Right forelimb (tissue), 1 donor: ENCODE data around the gene RNF123.
"Not testable (repeated sequence)": the region's sequence is repeated elsewhere in the genome, so short reads cannot be mapped to it uniquely, and the experiment has no call there.

Experiments
- DNase-seq: peaks from one replicate; pipeline ENCODE4 v3.0.0-alpha.2; 2018

Gene RNF123

DNA sequence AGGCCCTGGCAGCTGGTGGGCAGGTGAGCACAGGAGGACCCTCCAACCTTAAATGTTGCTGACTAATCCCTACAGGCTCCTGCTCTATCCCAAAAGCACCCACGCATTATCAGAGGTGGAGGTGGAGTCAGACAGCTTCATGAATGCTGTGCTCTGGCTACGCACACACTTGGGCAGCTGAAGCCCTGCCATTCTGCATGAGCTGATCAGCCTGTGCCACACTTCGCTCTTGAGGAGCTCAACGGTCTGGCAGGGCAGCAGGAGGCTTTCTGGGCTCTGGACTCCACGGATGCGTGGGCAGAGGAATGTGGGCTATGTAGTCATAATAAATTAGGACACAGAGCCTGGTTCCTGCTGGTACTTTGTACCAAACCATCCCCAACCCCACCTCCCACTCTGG, 6.2 kb upstream of the RNF123 start:
- no peak for DNase-seq

DNA sequence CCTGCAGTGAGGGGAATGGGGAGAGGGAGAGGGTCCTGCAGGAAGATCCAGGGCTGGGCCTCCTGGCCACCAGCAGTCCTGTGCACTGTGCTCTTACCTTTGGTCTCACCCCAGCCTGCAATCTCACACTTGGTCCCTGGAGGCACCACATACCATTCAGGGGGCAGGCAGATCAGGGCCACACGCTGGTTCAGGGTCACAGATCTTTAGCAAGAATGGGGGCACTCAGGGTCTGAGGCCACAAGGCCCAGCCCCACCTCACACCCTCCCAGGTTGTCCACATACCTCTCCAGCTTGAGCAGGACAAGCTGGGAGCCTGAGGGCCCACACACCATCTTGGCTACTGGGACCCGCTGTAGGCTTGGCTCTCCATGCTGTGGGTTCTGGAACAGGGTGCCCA, 4.9 kb upstream of the RNF123 start:
- DNase-seq, result not testable (repeated sequence)

GRCh38 chr3:49685103-49685502, 4.3 kb upstream of the RNF123 start:
- not testable (repeated sequence) for DNase-seq

DNA sequence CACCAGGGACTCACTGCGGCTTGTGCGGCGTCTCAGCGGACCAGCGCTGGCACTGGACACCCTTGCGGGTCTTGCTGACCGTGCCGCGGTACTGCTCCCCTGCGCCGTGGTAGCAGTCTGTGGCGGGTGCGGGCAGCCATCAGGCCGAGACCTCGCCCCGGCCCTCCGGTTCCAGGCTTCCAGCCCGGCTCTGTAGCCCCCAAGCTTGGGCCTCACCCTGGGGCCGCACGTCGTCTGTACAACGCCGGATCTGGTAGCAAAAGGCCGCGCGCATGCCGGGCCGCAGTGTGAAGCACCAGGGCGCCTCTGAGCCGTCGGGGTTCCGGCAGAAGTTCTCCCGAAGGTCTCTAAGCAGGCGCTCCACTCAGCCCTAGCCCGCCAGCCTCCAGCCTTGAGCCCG, 3.5 kb upstream of the RNF123 start:
- not testable (repeated sequence) for DNase-seq

DNA sequence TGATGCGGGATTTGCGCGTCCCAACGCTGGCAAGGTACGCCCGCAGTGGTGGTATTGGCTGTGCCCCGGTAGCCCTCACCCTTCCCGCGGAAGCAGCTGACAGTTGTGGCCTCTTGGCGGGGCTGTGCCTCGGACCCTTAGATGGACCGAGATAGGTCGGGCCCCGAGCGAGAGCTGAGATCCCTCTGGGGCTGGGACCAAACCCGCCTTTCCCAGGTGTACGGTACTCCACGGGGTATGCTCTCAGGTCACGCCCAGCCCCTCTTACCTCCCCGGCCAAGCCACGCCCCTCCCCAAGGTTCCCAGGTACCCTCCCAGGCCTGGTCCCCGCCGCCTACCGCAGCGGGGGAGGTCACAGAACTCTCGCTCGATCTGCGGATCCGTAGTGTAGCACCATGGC, 3.0 kb upstream of the RNF123 start:
- DNase-seq, result not testable (repeated sequence)

DNA sequence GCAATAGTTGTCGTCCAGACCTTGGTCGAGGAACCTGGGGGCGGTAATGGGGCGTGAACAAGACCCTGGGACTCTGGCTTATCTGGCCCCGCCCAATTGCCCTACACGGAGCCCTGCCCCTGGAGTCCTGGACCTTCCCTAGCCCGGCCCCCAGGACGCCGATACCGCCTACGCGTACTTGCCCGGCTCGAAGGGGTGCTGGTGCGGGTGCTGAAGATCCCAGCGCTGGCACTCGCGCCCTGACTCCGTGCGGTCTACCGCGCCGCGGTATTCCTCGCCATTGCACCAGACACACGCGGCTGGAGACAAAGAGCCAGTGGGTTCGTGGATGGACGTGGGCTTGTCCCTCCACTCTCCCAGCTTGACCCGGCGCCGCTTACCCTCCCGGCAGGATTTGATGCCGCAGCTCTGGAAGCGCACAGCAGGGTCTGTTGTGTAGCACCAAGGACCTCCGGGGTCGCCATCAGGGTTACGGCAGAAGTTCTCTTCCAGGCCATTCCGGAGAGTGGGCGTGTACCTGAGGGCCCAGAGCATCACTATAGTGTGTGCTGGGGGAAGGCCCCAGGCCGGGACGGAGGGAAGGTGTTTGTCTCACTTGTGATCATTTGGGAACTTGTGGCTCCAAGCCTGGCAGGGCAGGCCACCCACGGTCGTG, 2.5 kb upstream of the RNF123 start:
- DNase-seq, result not testable (repeated sequence)

- not testable (repeated sequence) for DNase-seq
Measured at GRCh38 chr3:49687424-49687795, 1.9 kb upstream of the RNF123 start.

DNA sequence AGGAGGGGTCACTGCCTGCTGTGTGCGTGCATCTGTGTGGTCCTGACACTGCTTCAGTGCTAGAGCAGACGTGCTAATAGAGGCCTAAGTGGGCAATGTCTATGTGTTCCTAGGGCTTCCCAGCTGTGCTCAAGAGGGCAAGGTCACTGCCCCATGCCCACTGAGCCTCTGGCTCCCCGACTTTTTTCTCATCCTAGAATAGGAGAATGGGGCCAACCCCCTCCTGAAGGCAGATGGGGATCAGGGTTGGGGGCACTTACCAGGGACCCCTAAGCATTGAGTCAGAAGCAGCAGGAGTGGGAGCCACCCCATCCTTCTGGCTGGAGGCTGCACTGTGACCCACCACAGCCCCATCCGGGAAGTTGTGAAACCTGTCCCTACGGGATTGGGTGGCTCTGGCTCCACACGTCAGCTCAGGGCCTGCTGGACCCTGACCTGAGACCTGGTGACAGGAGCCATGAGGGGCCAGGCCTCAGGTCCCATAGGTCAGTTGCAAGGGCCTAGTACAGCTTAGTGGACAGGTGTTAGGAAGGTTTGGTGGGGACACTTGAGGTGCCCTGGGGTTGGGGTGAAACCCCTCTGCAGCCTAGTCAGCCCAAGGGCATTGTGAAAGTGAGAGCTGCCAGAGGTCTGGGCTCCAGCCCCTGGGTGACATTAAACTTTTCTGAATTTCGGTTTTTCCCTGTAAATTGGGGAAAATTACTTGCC, 865 bp upstream of the RNF123 start:
- not testable (repeated sequence) for DNase-seq

DNA sequence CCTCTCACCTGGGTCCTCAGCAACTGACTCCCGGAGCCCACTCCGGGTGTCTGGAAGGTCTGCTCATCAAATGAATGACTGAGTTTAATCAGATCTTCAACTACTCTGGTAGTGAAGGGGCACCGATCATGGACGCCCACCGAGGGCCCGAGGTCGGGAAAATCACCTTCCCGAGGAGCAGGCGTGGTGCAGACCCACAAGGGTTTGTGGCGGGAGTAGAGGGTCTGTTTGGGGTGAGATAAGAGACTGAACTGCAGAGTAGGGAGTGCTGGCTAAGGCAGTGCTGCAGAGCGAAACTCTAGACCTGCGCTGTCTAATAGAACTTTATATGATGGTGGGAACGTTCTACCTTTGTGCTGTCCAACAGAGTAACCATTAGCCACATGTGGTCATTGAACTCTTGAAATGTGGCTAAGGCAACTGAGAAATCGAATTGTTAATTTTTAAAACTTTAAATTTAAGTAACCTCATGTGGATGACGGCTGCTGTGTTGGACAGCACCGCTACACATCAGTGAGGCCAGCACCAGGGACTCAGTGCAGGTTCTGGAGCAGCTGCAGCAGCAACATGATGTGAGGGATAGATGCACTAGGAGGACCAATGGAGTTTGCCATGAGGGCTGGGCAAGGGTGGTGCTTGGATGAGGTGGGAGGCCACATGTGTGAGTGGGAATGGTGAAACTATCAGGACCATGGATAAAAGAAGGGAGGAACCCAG, 709 bp downstream of the RNF123 start:
- not testable (repeated sequence) for DNase-seq

GRCh38 chr3:49690856-49691255, 1.5 kb downstream of the RNF123 start:
- DNase-seq, result not testable (repeated sequence)

GRCh38 chr3:49691481-49691880, 2.1 kb downstream of the RNF123 start:
- DNase-seq, result not testable (repeated sequence)

DNA sequence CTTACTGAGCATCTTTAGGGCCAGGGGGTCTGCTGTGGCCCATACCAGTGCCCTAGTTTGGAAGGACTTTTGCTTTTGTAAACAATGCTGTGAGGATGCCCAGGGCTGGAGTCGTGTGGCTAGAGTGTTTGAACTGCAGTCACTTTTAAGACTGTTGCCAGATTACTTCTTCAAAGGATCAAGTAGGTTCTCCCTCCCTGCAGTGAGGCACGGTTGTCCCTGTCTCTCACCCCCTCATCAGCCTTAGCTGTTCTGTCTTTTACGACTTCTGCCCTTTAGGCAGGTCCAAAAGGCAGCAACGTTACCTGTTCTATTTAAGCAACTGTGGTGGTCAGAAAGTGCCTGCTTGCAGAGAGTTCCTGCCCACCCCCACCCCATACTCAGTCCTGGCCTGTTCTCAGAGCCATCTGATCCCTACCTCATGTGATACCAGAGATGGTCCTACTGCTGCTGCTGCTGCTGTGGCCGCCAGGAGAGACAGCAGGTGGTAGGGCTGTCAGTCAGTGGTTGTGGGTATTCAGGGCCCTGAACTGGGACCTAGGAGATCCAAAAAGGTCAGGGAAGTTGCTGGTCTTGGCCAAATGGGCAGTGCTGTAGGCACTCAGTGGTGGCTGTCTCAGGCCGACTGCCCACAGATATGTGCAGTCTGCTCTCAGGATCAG, 5.2 kb downstream of the RNF123 start:
- DNase-seq, result not testable (repeated sequence)

DNA sequence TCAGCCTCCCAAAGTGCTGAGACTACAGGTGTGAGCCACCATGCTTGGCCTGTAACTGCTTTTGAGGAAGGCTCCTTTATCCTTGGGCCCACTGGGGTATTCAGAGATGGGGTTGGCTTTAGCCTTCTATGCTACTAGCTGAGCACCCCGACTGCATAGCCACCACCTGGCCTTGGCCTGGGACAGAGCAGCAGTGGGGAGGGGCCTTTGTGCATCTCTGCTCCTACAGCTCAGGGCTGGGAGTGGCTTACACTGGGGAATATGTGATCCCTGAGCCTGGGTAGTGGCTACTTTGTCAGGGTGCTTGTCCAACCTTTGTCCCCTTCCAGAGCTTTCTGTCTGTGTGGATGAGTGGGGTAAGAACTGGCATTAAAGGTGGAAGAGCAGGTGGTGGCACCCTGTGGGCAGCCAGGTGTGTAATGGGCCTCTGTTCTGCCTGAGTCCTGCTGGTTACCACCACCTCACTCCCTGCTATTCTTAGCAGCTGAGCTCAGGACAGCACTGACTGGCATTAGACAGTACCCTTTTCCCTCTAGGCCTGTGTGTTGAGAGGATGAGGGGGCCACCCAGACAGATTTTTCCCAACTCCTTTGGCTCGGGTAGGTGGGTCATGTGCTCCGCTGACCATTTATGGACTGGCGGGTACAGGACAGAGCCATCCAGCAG, 6.1 kb downstream of the RNF123 start:
- not testable (repeated sequence) for DNase-seq

DNA sequence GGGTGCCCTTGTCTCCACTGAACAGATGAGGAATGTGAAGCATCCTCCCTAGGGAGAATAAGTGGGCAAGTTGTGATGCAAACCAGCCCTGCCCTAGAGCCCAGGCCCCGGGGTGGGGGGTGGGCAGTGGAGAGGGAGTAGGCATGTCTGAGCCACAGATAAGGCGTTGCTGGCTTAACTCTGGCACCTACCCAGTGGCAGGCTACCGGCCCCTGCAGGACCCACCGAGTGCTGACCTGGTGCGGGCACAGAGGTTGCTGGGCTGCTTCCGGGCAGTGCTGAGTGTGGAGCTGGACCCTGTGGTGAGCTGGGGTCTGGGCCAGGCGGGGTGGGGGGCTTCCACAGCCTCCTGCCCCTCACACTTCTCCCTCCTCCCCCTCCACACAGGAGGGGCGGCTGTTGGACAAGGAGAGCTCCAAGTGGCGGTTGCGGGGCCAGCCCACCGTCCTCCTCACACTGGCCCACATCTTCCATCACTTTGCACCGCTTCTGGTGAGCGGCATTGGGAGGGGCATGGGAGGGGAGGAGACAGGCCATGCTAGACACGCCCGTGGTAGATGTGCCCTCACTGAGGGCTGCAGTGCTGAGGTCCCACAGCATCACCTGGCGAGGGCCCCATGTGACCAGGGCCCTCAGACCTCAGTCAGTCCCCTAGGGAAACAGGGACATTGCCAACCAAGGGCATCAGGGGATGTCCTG, 10.1 kb downstream of the RNF123 start:
- no peak for DNase-seq

GRCh38 chr3:49700014-49700413, 10.7 kb downstream of the RNF123 start:
- DNase-seq, result no peak

- no peak for DNase-seq
Measured at GRCh38 chr3:49700453-49701128, 11.2 kb downstream of the RNF123 start.

DNA sequence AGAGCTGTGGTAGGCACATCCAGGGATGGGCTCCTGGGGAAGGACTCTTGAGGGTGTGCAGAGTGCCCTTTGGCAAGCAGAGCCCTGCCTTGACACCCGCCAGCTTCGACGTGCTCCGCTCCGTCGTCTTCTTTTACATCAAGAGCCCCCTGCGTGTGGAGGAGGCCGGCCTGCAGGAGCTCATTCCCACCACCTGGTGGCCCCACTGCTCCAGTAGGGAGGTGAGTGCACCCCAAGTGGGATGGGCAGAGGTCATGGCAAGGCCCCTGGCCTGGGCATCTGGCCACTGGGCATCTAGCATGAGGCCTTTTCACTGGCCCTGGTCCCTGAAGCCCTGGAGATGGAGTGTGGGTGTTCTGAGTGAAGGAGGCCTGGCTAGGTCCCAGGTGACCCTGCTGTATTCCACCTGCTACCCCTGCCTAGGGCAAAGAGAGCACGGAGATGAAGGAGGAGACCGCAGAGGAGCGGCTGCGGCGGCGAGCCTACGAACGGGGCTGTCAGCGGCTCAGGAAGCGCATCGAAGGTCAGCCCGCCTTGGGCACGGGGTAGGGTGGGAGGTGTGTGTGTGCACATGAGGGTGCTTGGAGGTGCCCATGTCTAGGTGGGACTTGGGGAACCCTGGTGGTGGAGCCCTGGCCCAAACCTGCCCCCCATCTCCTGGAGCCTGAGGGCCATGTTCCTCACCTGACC, 12.2 kb downstream of the RNF123 start:
- DNase-seq, result no peak

DNA sequence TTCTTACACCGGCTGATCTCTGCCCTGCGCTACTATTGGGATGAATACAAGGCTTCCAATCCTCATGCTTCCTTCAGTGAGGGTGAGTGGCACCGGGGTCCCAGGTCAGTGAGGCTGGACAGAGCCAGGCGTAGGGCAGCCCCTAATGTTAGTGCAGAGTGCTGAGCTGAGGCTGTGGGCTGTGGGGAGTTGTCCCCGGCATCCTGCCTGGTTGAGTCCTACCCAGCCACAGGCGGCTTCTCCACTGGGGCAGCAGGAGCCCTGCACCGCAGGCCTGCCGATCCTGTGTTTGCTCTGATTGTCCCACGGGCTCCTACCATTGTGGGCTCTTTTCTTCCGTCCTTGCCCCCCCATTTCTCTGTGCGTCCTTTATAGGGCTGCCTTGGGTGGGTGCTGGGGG, 13.3 kb downstream of the RNF123 start:
- no peak for DNase-seq

- no peak for DNase-seq
Measured at GRCh38 chr3:49703443-49703927, 14.1 kb downstream of the RNF123 start.

GRCh38 chr3:49703956-49704355, 14.6 kb downstream of the RNF123 start:
- DNase-seq, result no peak

DNA sequence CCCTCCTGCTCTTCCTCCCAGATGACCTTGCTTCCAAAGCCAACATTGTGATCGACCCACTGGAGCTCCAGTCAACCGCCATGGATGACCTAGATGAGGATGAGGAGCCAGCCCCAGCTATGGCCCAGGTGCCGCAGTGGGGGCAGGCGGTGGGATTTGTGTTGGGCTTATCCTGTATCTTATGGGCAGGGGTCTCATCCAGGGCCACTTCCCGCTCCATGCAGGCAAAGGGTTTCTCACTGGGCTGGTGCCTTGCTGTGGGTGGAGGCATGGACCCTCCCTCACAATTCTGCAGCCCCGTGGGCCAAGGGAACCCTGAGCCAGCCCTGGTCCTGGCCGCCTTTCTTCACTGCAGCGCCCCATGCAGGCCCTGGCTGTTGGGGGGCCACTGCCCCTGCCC, 15.3 kb downstream of the RNF123 start:
- no peak for DNase-seq
